HG02981 (cell line): ENCODE measurements around the gene SIGLEC9.

Experiments
- ATAC-seq: cut with Tn5 transposase; IDR thresholded peaks from one replicate; pipeline ENCODE4 v1.9.1; 2021; ENCODE audit warnings: mild to moderate bottlenecking, moderate library complexity; ENCODE audit not compliant: unreplicated experiment

Gene SIGLEC9

GRCh38 chr19:51173681-51174080 lies 49.0 kb downstream of the SIGLEC9 start:
- no peak for ATAC-seq

- ATAC-seq = no peak
Observed at GRCh38 chr19:51179256-51179655, 54.5 kb downstream of the SIGLEC9 start.
